Rectal smooth muscle tissue (tissue), 1 donor: ENCODE measurements around the gene ADGRG4.

ENCODE experiments used
- H3K27ac ChIP-seq: one replicate; pipeline ENCODE4 v1.7.0; 2013; ENCODE audit warnings: low read depth, low read length, inconsistent platforms
- H3K27me3 ChIP-seq: one replicate; pipeline ENCODE4 v1.7.0; 2013; ENCODE audit warnings: low read length; ENCODE audit not compliant: control insufficient read depth, insufficient read depth
- H3K36me3 ChIP-seq: one replicate; pipeline ENCODE4 v1.7.0; 2013; ENCODE audit warnings: low read length; ENCODE audit not compliant: control insufficient read depth, insufficient read depth
- H3K4me1 ChIP-seq: one replicate; pipeline ENCODE4 v1.7.0; 2013; ENCODE audit warnings: low read length; ENCODE audit not compliant: control insufficient read depth, insufficient read depth
- H3K4me3 ChIP-seq: one replicate; pipeline ENCODE4 v1.7.0; 2013; ENCODE audit warnings: low read length
- H3K9ac ChIP-seq: one replicate; pipeline ENCODE4 v1.7.0; 2013; ENCODE audit warnings: low read length

The ADGRG4 gene

DNA sequence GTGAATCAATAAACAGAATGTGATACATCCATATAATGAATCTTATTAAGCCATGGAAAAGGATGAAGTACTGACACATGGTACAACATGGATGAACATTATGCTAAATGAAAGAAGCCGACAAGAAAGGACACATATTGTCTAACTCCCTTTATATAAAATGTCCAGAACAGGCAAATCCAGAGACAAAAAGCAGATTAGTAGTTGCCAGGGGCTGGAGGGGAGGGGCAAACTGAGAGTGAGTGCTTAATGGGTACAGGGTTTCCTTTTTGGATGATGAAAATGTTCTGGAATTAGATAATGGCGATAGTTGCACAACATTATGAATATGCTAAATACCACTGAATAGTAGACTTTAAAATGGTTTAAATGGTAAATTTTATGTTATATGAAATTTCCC, 17.4 kb downstream of the ADGRG4 start:
- H3K36me3 ChIP-seq = no peaks in the 10 kb centered on the region
- no peak overlapping the region for H3K9ac ChIP-seq
- no peaks in the 10 kb centered on the region for H3K4me1 ChIP-seq
- no peaks in the 10 kb centered on the region for H3K27me3 ChIP-seq
- no peak overlapping the region for H3K4me3 ChIP-seq
- no peak overlapping the region for H3K27ac ChIP-seq

DNA sequence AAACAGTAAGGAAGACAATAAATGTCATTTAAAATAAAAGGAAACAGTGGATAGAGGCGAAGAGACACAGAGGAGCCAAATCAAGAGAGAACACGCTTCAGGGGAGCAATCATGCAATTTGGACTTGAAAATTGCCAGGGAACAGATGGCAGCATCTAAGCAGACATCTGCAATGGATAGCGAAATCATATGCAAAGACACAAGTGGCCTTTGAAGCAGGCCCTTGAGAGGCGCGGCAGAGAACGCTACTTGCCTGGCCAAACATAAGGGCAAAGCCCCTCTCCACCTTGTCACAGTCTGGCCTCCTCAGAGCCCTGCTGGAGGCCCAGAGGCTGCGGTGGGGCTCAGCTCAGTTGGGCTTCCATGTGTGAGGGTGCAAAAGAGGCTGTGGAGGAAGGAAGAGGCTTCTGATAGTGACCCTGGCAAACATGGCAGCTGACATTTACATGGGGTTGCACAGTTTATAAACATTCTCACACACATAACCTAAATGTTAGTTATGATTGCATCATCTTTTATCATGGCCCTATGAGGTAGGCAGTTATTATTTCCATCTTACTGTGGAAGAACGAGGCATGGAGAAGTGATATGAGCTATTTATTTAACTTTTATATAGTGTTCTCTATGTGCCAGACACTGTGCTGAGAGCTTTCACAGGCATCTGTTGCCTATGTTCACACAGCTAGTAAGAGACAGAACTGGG, 18.3 kb downstream of the ADGRG4 start:
- no peaks in the 10 kb centered on the region for H3K4me1 ChIP-seq
- no peak overlapping the region for H3K4me3 ChIP-seq
- no peaks in the 10 kb centered on the region for H3K36me3 ChIP-seq
- no peak overlapping the region for H3K9ac ChIP-seq
- H3K27me3 ChIP-seq = no peaks in the 10 kb centered on the region
- no peak overlapping the region for H3K27ac ChIP-seq

DNA sequence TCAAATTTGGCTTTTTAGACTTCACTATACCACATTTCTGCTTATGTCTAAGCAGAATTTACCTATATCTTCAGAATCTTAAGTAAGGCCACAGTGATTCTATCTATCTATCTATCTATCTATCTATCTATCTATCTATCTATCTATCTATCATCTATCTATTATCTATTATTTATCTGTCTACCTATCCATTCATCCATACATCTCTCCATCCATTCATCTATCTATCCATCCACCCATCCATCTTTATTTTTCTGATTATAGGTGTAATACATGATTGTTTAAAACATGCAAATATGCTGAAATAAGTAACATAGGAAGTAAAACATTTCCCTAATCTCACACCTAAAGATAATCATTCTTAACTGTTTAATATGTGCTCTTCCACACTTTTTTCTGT, 18.8 kb downstream of the ADGRG4 start:
- no peaks in the 10 kb centered on the region for H3K27me3 ChIP-seq
- H3K27ac ChIP-seq = no peak overlapping the region
- H3K4me1 ChIP-seq = no peaks in the 10 kb centered on the region
- H3K36me3 ChIP-seq = no peaks in the 10 kb centered on the region
- no peak overlapping the region for H3K9ac ChIP-seq
- H3K4me3 ChIP-seq = no peak overlapping the region

DNA sequence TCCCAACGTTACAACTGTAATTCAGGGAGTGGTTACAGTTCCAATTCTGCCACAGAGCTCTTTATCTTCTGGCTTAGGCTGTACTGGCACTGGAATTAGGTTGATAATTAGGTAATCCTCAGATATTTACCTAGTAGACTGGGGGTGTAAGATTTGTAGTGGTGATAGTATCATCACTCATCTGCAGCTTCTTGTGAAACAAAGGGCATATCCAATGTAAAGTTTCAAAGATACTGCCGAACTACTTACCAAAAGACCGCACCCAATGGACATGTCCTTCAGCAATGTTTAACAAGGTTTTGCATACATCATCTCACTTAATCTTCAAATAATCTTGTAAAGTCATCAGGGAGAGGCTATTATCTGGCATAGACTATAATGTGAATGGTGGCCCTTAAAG, 20.8 kb downstream of the ADGRG4 start:
- Histone ChIP-seq H3K27ac (no peak overlapping the region), H3K9ac (no peak overlapping the region), H3K4me1 (no peaks in the 10 kb centered on the region), H3K4me3 (no peak overlapping the region), H3K36me3 (no peaks in the 10 kb centered on the region), H3K27me3 (no peaks in the 10 kb centered on the region)

DNA sequence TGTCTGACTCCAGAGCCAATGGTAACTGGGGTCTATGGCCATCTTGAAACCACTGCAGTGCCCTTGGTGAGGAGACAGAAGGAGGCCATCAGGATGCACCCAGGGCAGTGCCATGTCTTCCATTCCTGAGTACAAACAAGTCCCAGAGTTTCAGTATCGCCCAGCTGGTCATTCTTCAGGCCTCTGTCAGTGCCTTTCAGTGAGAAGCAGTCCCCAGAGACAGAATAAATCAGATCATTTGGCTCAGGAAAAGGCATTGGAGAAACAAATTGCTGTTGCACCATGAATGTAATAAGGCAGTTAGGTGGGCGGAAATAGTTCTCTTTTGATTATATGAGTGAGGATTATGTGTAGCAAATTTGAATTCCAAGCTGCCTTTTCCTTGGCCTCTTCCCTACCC, 21.3 kb downstream of the ADGRG4 start:
- no peaks in the 10 kb centered on the region for H3K4me1 ChIP-seq
- H3K27ac ChIP-seq = no peak overlapping the region
- no peak overlapping the region for H3K4me3 ChIP-seq
- H3K36me3 ChIP-seq = no peaks in the 10 kb centered on the region
- H3K9ac ChIP-seq = no peak overlapping the region
- no peaks in the 10 kb centered on the region for H3K27me3 ChIP-seq

DNA sequence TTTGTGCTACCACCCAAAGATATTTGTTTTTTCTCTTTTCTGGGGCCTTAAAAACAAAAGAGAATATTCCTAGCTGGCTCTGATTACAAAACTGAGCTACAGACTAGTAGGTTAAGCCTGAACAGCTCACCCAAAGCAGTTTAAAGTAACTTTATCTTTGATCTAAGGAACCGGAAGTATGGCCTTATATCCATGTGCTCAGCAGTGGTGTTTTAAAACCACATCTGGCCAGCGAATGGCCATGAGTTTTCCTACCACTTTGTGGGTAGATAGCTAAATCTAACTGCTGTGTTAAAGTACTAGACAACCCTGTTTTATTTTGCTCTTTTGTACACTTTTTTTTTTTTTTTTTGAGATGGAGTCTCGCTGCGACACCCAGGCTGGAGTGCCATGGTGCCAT, 24.6 kb downstream of the ADGRG4 start:
- H3K27me3 ChIP-seq = no peaks in the 10 kb centered on the region
- no peak overlapping the region for H3K27ac ChIP-seq

DNA sequence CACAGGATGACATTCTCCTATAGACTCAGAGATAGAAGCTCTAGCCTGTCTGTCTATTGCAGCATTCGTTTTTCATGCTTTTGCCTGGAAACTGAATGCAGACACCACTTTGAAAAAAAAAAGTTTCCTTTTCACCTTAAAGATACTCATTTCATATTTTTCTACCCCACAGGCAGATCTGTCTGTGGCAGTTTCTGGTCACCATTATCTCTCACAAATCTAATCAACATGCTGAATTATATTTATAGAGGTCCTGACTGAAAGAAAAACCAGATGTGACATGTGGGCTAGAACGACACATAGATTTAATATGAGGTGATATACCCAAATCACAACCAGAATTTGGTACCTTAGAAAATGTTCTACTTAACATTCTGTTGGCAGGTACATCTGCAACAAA, 28.2 kb downstream of the ADGRG4 start:
- no peaks in the 10 kb centered on the region for H3K4me1 ChIP-seq
- H3K9ac ChIP-seq = no peak overlapping the region
- no peak overlapping the region for H3K27ac ChIP-seq
- no peak overlapping the region for H3K4me3 ChIP-seq
- no peaks in the 10 kb centered on the region for H3K36me3 ChIP-seq
- no peaks in the 10 kb centered on the region for H3K27me3 ChIP-seq

More for the DNA sequence above, 24.6 kb downstream of the ADGRG4 start:
- H3K4me1 ChIP-seq = no peaks in the 10 kb centered on the region
- H3K9ac ChIP-seq = no peak overlapping the region
- no peaks in the 10 kb centered on the region for H3K36me3 ChIP-seq
- no peak overlapping the region for H3K4me3 ChIP-seq

DNA sequence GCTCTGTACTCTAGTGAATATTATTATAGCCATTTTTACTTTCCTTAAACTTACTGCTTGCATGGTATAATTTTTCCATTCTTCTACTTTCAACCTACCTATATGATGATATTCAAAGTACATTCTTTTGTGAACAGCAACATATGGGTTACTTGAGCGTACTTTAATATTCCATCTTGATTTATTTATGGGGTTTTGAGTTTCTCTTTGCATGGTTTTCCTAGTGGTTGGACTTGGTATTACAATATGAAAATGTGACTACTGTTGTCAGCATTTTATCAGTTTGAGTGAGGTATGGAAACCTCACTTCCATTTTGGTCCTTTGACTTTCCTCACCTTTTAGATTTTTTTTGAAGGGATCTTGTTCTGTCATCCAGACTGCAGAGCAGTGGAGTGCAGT, 35.9 kb downstream of the ADGRG4 start:
- no peak overlapping the region for H3K27ac ChIP-seq
- H3K27me3 ChIP-seq = no peaks in the 10 kb centered on the region
- no peak overlapping the region for H3K4me3 ChIP-seq
- H3K4me1 ChIP-seq = no peaks in the 10 kb centered on the region
- H3K9ac ChIP-seq = no peak overlapping the region
- no peaks in the 10 kb centered on the region for H3K36me3 ChIP-seq

DNA sequence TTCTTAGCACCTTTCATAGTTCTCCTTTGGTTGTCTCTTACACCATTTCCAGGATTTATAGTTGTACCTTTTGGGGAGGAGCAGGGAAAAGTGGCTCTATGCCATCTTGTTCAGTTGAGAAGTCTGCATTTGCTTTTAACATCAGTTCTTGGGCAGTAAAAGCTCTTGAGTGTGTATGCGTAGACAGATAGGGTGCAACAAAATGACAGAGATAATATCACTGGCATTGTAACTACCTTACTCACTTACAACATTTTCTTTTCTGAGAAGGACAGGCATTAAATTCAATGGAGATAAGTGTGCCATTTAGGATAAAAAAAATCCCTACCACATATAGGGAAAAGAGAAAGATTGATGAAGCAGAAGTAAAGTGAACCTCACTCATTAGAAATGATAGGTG, 38.9 kb downstream of the ADGRG4 start:
- Histone ChIP-seq H3K27ac (no peak overlapping the region), H3K4me1 (no peaks in the 10 kb centered on the region)

DNA sequence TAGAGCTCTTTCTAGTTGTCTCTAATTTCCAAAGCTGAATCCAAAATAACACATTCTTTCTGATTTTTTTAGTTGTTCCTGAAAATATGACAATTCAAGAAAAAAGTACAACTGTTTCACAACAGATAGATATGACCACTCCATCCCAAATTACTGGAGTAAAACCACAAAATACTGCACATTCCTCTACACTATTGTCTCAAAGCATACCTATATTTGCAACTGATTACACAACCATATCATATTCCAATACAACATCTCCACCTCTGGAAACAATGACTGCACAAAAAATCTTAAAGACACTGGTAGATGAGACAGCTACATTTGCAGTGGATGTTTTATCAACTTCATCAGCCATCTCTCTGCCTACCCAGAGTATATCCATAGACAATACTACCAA, 43.6 kb downstream of the ADGRG4 start:
- no peaks in the 10 kb centered on the region for H3K36me3 ChIP-seq
- no peaks in the 10 kb centered on the region for H3K27me3 ChIP-seq
- H3K9ac ChIP-seq = no peak overlapping the region

More for the DNA sequence above, 38.9 kb downstream of the ADGRG4 start:
- Histone ChIP-seq H3K36me3 (no peaks in the 10 kb centered on the region), H3K27me3 (no peaks in the 10 kb centered on the region), H3K4me3 (no peak overlapping the region), H3K9ac (no peak overlapping the region)

DNA sequence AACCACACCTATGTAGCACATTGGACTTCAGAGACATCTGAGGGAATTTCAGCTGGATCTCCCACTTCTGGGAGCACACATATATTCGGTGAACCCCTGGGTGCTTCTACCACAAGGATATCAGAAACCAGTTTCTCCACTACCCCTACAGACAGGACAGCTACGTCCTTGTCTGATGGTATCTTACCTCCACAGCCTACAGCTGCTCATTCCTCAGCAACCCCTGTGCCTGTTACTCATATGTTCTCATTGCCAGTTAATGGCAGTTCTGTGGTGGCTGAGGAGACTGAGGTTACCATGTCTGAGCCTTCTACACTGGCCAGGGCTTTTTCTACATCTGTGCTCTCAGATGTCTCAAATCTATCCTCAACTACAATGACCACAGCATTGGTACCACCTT, 45.7 kb downstream of the ADGRG4 start:
- no peaks in the 10 kb centered on the region for H3K4me1 ChIP-seq
- no peak overlapping the region for H3K4me3 ChIP-seq
- H3K27me3 ChIP-seq = no peaks in the 10 kb centered on the region
- H3K9ac ChIP-seq = no peak overlapping the region
- no peaks in the 10 kb centered on the region for H3K36me3 ChIP-seq
- H3K27ac ChIP-seq = no peak overlapping the region

More for the DNA sequence above, 43.6 kb downstream of the ADGRG4 start:
- Histone ChIP-seq H3K4me1 (no peaks in the 10 kb centered on the region), H3K27ac (no peak overlapping the region), H3K4me3 (no peak overlapping the region)

DNA sequence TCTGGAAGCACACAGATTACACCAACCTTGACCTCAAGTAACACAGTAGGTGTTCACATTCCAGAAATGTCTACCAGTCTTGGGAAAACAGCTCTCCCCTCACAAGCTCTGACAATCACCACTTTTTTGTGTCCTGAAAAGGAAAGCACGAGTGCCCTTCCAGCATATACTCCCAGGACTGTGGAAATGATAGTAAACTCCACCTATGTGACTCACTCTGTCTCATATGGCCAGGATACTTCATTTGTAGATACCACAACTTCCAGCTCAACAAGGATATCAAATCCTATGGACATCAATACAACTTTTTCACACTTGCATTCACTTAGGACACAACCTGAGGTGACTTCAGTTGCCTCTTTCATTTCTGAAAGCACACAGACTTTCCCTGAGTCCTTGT, 46.9 kb downstream of the ADGRG4 start:
- Histone ChIP-seq H3K9ac (no peak overlapping the region), H3K36me3 (no peaks in the 10 kb centered on the region), H3K4me3 (no peak overlapping the region), H3K4me1 (no peaks in the 10 kb centered on the region), H3K27me3 (no peaks in the 10 kb centered on the region), H3K27ac (no peak overlapping the region)

DNA sequence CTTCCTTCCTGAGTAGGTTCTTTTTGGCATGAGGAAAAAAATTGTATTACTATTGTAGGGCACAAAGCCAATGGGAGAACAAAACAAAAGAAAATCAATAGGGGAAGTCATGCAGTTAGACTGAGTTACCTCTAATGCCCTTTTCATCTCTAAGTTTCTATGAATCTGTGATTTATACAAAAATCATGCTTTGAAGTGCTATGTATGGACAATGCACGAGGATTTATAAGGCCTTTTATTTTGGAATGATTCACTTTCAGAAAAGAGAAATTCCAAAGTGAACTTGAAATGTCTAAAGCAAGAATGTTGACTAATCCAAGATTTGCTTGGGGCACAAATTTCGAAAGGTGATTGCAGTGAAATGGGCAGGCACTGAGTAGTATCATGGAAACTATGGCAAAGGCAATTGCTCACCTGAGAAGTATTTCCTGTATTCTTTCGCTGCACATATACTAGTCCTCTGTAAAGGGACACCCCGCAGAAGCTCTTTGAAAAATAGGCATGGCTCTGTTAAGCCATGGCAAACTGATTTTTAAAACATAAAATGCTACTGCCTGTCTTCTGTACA, 52.8 kb downstream of the ADGRG4 start:
- H3K4me1 ChIP-seq = no peaks in the 10 kb centered on the region
- peaks cover 2% of the 10 kb centered on the region for H3K27me3 ChIP-seq
- no peak overlapping the region for H3K4me3 ChIP-seq
- no peaks in the 10 kb centered on the region for H3K36me3 ChIP-seq
- no peak overlapping the region for H3K27ac ChIP-seq
- no peak overlapping the region for H3K9ac ChIP-seq
